Calu3 (cell line): ENCODE measurements around the gene RNF144A. TPM values are rescaled to one million over a fixed set of nuclear protein-coding genes. Genes with fewer than 3 reads are reported as not detected.

ENCODE experiments used
- BruUV-seq: library from RNA; stranded (reverse); fragments of 400-500 nt; replicated peaks from 2 replicates; lab custom pipeline; 2021; lab: Mats Ljungman, UMichigan
- CTCF ChIA-PET: fragments of 300-600 bp; sonication (Branson Sonifier 250); formaldehyde crosslinking; loops from one replicate; lab custom pipeline; 2022; ENCODE audit warnings: antibody characterized with exemption; lab: Charles Lee
- DNase-seq: peaks from one replicate; pipeline ENCODE4 v3.0.0; 2022
- H3K27ac Mint-ChIP-seq: one replicate; pipeline ENCODE4 v1.8.0; 2022; ENCODE audit warnings: mixed read lengths; ENCODE audit not compliant: unreplicated experiment
- H3K27me3 Mint-ChIP-seq: one replicate; pipeline ENCODE4 v1.8.0; 2022; ENCODE audit warnings: mixed read lengths; ENCODE audit not compliant: unreplicated experiment
- H3K36me3 Mint-ChIP-seq: one replicate; pipeline ENCODE4 v1.8.0; 2022; ENCODE audit warnings: mild to moderate bottlenecking, moderate library complexity, mixed read lengths; ENCODE audit not compliant: insufficient read depth, unreplicated experiment
- H3K4me1 Mint-ChIP-seq: one replicate; pipeline ENCODE4 v1.8.0; 2022; ENCODE audit warnings: mild to moderate bottlenecking, low read depth, mixed read lengths; ENCODE audit not compliant: unreplicated experiment
- H3K4me3 Mint-ChIP-seq: one replicate; pipeline ENCODE4 v1.8.0; 2022; ENCODE audit warnings: mild to moderate bottlenecking, low read depth, moderate library complexity, mixed read lengths; ENCODE audit not compliant: unreplicated experiment
- H3K9me3 Mint-ChIP-seq: one replicate; pipeline ENCODE4 v1.8.0; 2022; ENCODE audit warnings: low read depth, mixed read lengths; ENCODE audit not compliant: unreplicated experiment
- intact Hi-C: fragments of 100-400 bp; cut with micrococcal nuclease; formaldehyde crosslinking; loops from one replicate; pipeline ENCODE4 v1.10.0; 2022; ENCODE audit not compliant: unreplicated experiment
- total RNA-seq: library from RNA; stranded (reverse); gene quantifications from 2 replicates; pipeline ENCODE4 v1.2.3, GENCODE V29; 2022
- TF ChIP-seq, protein P1 (sequence below): fragments of 200-600 bp; IDR thresholded peaks from one replicate; pipeline ENCODE4 v1.8.0; 2022; ENCODE audit warnings: antibody characterized with exemption; ENCODE audit not compliant: unreplicated experiment

Gene RNF144A
- total RNA-seq, 1 experiment from 2014 or later, result 13.7 TPM

GRCh38 chr2:6977786-6978185 lies 60.6 kb downstream of the RNF144A start:
- no TSS peak for BruUV-seq
- Mint-ChIP-seq H3K4me1 (peaks cover 28% of the 10 kb centered on the region), H3K4me3 (no peak overlapping the region), H3K36me3 (peaks cover 6% of the 10 kb centered on the region), H3K27ac (no peak overlapping the region), H3K9me3 (peaks cover 6% of the 10 kb centered on the region), H3K27me3 (no peaks in the 10 kb centered on the region)
- CTCF ChIA-PET, result no interaction called here
- DNase-seq, result no peak
- intact Hi-C loops, result loop anchor here (5.0 kb wide), 1 partner anchor 45 kb away; no protein-coding TSS in a partner anchor
- TF ChIP-seq, protein P1, sequence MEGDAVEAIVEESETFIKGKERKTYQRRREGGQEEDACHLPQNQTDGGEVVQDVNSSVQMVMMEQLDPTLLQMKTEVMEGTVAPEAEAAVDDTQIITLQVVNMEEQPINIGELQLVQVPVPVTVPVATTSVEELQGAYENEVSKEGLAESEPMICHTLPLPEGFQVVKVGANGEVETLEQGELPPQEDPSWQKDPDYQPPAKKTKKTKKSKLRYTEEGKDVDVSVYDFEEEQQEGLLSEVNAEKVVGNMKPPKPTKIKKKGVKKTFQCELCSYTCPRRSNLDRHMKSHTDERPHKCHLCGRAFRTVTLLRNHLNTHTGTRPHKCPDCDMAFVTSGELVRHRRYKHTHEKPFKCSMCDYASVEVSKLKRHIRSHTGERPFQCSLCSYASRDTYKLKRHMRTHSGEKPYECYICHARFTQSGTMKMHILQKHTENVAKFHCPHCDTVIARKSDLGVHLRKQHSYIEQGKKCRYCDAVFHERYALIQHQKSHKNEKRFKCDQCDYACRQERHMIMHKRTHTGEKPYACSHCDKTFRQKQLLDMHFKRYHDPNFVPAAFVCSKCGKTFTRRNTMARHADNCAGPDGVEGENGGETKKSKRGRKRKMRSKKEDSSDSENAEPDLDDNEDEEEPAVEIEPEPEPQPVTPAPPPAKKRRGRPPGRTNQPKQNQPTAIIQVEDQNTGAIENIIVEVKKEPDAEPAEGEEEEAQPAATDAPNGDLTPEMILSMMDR, result no peak

DNA sequence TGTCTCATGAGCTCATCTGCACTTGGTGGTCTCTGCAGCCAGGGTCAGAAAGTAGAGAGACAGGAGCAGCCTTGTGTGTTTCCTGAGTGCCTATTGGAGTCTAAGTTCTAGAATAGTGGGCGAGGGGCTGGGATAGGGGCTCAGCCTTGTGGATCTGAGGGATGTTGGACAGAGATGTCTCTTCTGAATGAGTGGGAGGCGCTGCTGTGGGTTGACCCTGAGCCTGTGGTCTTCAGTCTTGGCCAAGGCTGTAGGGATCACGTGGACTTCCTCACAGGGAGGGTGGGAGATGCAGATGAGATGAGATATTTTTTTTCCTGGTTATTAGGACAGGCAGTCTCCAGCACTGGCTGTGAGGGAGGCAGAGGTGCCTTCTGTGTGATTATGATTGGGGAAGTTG lies 61.8 kb downstream of the RNF144A start:
- H3K36me3 Mint-ChIP-seq, result peaks cover 5% of the 10 kb centered on the region
- H3K27ac Mint-ChIP-seq, result no peak overlapping the region
- no TSS peak for BruUV-seq
- intact Hi-C loops, result loop anchor here (5.0 kb wide), 1 partner anchor 47 kb away; no protein-coding TSS in a partner anchor
- no peak for DNase-seq
- peaks cover 6% of the 10 kb centered on the region for H3K9me3 Mint-ChIP-seq
- H3K4me1 Mint-ChIP-seq, result peaks cover 25% of the 10 kb centered on the region
- CTCF ChIA-PET, result no interaction called here
- no peak overlapping the region for H3K4me3 Mint-ChIP-seq
- TF ChIP-seq, protein P1, result no peak
- no peaks in the 10 kb centered on the region for H3K27me3 Mint-ChIP-seq

- intact Hi-C loops, result no loop called here
- CTCF ChIA-PET, result no interaction called here
- H3K27ac Mint-ChIP-seq, result no peak overlapping the region
- H3K4me3 Mint-ChIP-seq, result no peak overlapping the region
- no TSS peak for BruUV-seq
- H3K36me3 Mint-ChIP-seq, result no peaks in the 10 kb centered on the region
- H3K27me3 Mint-ChIP-seq, result no peaks in the 10 kb centered on the region
- H3K9me3 Mint-ChIP-seq, result peaks cover 6% of the 10 kb centered on the region
- no peak for DNase-seq
- peaks cover 37% of the 10 kb centered on the region for H3K4me1 Mint-ChIP-seq
- TF ChIP-seq, protein P1, result no peak
Measured at GRCh38 chr2:6982449-6982848, 65.2 kb downstream of the RNF144A start.

GRCh38 chr2:6982934-6983589 lies 65.8 kb downstream of the RNF144A start:
- H3K27me3 Mint-ChIP-seq, result no peaks in the 10 kb centered on the region
- peaks cover 32% of the 10 kb centered on the region for H3K4me1 Mint-ChIP-seq
- no peaks in the 10 kb centered on the region for H3K36me3 Mint-ChIP-seq
- H3K27ac Mint-ChIP-seq, result no peak overlapping the region
- H3K4me3 Mint-ChIP-seq, result no peak overlapping the region
- CTCF ChIA-PET, result no interaction called here
- peaks cover 6% of the 10 kb centered on the region for H3K9me3 Mint-ChIP-seq
- TF ChIP-seq, protein P1, result no peak
- BruUV-seq, result no TSS peak
- intact Hi-C loops, result no loop called here
- DNase-seq, result no peak
